A172 (cell line): ENCODE measurements around the gene TPM2. TPM values are rescaled to one million over a fixed set of nuclear protein-coding genes. Genes with fewer than 3 reads are reported as not detected.

Source experiments
- DNase-seq: peaks from one replicate; pipeline ENCODE4 v3.0.0-alpha.2; 2015; ENCODE audit warnings: low spot score
- total RNA-seq: library from RNA; depleted of rRNA; stranded (reverse); fragments of >200 nt; shearing (Covaris generic); gene quantifications from 2 replicates; pipeline ENCODE4 v1.2.3, GENCODE V29; 2014

Gene TPM2
- total RNA-seq, 1 experiment from 2014 or later: 447 TPM

- DNase-seq: no peak
Measured at GRCh38 chr9:35718721-35719511, 29.2 kb upstream of the TPM2 start.

DNA sequence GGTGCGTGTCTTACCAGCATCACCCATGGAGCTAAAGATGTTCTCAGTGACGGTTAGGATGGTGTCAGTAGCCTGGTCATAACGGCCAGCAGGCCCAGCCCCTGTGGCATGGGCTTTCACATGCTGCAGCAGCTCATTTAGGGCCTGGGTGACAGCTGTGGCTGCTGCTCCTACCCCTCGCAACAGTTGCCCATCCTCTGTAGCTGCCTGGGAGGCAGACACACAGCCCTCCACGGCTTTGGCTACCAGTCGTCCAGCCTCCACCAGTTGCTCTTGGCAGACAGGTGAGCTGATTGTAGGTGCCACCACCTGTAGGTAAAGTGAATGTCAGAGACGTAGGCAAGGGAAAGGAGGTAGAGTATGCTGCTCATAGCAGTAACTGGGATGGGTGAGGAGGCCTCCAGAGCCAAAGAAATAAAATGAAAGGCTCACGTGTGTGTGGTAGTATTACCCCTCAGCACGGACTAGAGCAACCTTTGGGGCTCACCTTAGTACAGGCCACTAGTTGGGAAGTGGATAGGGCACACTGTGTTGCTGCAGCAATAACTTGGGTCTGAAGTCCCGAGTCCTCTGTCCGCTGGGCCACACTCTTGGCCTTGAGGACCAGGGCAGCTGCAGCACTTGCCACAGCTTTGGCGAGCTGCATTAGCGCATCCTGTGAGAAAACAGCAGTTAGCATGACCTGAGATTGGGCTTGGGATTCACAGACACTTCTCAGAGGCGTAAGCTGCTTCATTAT, 27.6 kb upstream of the TPM2 start:
- no peak for DNase-seq

- no peak for DNase-seq
Measured at GRCh38 chr9:35716230-35716629, 26.5 kb upstream of the TPM2 start.

DNA sequence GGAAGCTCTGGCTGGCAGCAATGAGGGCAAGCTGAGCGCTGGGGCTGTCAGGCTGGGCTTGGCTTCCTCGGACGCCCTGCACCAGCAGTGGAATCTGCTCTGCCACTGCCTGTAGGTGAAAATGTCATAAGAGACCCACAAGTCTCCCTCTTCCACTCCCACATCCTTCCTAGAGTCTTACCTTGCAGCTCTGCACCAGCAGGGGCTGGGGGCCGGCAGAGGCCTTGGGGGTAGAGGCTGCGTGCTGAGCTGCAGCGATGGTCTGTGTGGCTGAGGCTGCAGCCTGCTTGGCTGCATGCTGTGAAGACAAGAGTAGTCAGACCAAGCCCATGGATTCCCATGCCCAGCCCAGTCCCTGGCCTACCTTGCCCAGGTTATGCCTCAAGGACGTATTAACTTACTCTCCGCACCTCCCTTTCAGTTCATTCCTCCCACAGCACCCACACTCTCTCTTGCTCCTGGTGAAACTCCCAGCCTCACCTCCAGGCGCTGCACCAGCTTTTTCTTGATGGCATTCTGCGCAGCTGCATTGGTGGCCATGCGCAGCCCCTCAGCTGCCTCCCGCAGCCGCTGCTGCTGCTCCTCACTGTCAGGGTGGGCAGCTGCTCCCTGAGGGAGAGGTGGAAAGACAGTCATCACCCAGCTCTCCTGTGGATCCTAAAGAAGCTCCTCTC, 25.0 kb upstream of the TPM2 start:
- DNase-seq: no peak

DNA sequence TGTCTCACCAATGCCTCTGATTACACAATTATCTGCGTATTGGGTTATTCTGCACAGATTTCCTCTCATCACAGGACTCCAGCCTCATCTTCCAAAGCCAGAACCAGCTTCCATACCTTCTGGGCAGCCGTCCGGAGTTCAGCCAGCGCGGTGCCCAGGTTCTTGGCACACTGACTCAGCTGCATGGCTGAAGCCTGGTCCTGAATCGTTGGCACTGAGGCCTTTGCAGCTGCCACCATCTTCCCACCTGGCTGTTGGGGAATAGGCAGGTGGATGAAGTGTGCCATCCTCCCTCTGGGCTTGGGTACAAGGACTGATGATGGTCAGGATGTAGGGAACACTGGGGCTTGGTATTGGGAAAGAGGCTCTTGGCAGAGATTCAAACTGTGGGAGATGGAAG, 24.4 kb upstream of the TPM2 start:
- no peak for DNase-seq

GRCh38 chr9:35713578-35713977, 23.9 kb upstream of the TPM2 start:
- no peak for DNase-seq

GRCh38 chr9:35712762-35713400, 23.2 kb upstream of the TPM2 start:
- DNase-seq: no peak

DNA sequence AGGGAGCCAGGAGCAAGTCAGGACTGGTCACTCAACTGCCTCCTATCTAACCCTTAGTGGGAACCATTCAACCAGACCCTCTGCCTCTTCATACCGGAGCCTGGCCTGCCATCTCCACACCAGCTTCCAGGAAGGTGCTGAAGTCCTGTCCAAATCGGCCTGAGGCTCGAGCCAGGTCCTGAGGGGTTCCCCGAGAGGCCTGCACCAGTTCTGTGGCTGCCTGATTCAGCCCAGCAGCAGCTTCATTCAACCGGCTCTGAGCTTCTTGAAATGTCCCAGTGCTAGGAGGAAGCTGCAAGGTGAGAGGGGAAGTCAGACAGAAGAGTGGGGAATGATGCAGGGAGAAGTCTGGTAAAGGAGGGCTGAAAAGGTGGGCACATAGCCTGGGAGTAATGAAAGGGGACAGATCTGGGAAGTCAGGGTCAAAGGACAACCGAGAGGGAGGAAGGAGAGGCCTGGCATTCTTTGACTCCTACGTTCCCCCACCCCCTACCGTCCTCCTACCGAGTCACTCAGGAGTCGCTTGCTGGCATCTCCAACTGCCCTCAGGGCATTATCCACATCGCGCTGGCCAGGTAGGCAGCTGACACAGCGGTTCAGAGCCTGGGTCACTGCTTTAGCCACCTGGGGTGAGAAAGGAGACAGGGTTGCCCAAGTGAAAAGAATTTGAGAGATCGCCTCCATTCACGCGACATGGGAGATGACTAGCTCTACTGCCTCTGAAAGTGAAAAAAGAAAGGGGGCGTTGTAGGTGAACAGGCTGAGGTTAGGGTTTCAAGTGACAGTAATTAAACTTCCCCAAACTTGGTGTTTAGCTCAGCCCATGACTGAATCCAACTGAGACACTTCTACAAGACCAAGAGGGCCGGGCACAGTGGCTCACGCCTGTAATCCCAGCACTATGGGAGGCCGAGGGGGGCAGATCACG, 22.0 kb upstream of the TPM2 start:
- no peak for DNase-seq

- no peak for DNase-seq
Measured at GRCh38 chr9:35710818-35711500, 21.2 kb upstream of the TPM2 start.

- no peak for DNase-seq
Measured at GRCh38 chr9:35708146-35708545, 18.4 kb upstream of the TPM2 start.

DNA sequence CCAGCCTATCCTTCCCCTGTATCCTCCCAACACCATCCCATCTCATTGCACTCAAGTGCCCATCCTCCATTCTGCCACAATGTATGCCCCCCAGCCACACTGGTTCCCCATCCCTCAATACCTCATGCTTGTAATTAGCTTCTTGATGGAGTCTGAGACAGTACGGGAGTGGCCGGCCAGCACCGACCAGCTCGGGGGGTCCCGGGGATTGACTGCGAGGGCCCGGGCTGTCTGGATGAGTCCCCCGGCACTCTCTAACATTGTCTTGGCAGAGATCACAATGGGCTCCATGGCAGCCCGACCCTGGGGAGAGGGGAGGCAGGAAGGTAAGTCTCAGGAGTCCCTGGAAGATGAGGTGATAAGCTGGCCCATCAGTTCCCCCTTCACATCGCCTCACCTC, 17.2 kb upstream of the TPM2 start:
- DNase-seq: no peak

DNA sequence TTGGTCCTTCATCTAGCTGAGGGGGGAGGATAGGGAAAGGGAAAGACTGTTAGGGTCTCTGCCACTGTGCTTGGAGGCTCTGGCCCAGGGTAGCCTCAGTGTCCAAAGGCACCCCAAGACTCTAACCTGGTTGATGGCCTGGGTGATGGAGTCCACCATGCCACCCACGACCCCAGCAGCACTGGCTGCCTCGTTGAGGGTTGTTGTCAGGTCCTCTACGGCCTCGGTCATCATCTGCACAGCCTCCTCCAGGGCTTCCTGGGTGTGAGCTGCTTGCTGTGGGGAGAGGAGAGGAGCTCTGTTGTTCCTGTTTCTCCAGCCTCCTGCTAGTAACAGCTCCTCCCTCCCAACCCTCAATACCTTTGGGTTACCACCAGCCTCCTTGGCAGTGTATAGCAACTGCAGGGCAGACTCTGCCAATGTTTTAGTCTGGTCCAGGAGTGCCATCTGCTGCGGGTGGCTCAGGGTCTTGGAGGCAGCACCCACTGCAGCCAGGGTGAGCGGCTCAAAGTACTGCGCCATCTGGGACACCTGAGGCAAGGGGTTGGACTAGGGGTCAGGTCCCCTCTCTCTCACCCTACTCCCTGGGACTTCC, 16.2 kb upstream of the TPM2 start:
- DNase-seq: no peak

DNA sequence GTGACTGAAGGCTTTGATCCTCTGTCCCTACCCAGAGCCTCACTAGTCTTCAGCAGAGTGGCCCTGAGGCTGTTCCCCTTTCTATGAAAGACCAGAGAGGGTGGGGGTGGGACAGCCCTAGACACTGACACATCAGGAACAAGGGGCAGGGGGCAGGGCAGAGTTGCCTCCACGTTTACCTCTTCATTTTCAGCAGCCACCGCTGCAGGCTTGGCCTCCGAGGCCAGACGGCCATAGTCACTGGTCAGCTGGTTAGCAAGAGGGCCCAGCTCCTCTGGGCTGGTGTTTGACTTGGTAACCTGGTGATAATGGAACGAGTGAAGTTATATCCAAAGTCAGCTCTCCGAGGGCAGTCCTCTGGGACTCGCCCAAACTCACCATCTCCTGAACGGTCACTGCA, 15.6 kb upstream of the TPM2 start:
- no peak for DNase-seq

GRCh38 chr9:35703906-35704672, 14.4 kb upstream of the TPM2 start:
- no peak for DNase-seq

DNA sequence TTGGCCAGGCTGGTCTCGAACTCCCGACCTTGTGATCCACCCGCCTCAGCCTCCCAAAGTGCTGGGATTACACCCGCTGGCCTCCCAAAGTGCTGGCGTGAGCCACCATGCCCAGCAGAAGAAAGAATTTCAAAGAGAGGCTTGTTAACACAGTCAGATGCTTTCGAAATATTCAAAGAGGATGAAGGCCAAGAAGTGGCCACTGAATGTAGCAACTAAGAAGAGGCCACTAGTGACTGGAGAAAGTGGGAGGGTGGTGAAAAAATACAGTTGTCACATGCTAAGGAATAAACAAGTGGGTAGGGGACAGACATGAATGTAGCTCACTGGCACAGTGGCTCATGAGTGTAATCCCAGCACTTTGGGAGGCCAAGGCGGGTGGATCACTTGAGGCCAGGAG, 13.0 kb upstream of the TPM2 start:
- DNase-seq: no peak

- DNase-seq: no peak
Measured at GRCh38 chr9:35700942-35701341, 11.2 kb upstream of the TPM2 start.

DNA sequence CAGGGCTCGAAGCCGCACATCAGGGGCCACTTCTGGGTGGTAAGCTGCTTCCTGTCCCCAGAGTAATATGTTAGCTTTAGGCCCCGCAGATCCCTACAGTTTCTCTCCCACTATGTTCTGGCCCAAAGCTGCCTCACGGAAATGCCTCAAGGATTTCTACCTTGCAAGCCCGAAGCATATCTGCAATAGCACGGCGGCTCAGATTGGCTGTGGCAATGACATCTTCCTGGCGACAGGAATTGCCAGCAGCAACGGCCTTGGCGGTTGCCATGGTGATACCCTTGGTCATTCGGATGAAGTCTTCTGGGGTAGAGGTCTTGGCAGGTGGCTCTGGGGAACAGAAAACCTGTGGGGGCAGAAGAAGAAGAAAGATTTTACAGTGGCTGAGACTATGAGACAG, 10.3 kb upstream of the TPM2 start:
- no peak for DNase-seq

GRCh38 chr9:35698231-35698630, 8.5 kb upstream of the TPM2 start:
- DNase-seq: no peak

- DNase-seq: no peak
Measured at GRCh38 chr9:35697486-35697885, 7.8 kb upstream of the TPM2 start.
